Activated CD8-positive, alpha-beta memory T cell treated with anti-CD3 and anti-CD28 coated beads for 36 hours (primary cell): Measurements from ENCODE around the gene ZIC1. TPM values are rescaled to one million over a fixed set of nuclear protein-coding genes. Genes with fewer than 3 reads are reported as not detected.

Source experiments
- CTCF ChIA-PET: fragments of 350-600 bp; sonication (Branson Sonifier 250); formaldehyde crosslinking; loops from one replicate; lab custom pipeline; 2021; ENCODE audit warnings: antibody characterized with exemption; lab: Charles Lee
- POLR2A ChIA-PET: fragments of 350-600 bp; sonication (Branson Sonifier 250); formaldehyde crosslinking; loops from one replicate; lab custom pipeline; 2021; ENCODE audit warnings: antibody characterized with exemption; lab: Charles Lee
- total RNA-seq, 2 experiments: library from RNA; stranded (reverse); gene quantifications; one replicate each; pipeline ENCODE4 v1.2.3, GENCODE V29; 2021

ZIC1 gene
- total RNA-seq, 2 experiments from 2014 or later: not detected

DNA sequence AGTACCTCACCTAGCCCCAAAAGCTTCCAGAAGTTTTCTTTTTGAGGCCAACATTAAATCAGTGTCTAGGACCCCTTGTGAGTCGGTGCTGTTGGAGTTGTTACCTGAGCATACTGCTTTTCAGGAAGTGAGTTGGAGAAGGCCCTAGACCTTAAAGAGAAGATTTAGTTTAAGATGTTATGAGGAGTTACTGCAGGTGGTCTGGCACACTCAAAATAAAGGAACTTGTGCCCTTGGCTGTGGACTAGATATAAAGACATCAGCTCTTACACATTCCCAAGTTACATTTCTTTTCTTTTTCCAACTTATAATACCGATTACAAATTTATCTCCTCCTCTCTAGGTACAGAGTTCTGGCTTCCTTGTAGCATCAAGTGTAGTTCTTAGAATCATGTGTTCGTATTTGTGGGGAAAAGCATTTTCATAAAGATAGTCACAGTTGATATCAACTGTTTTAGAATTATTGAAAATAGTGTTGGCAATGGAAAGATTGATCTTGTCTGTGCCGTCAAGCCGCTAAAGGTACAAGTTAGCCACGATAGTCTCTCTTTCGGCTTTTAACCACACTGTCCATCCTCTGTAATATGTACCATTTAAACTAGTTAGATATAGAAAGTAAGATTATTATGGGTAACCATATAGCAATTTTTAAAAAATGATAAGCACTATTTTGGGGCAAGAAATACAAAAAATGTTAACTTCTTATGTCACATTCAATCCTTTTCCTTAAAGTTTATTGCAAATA lies 8.6 kb downstream of the ZIC1 start:
- CTCF ChIA-PET: no interaction called here
- POLR2A ChIA-PET: no interaction called here

DNA sequence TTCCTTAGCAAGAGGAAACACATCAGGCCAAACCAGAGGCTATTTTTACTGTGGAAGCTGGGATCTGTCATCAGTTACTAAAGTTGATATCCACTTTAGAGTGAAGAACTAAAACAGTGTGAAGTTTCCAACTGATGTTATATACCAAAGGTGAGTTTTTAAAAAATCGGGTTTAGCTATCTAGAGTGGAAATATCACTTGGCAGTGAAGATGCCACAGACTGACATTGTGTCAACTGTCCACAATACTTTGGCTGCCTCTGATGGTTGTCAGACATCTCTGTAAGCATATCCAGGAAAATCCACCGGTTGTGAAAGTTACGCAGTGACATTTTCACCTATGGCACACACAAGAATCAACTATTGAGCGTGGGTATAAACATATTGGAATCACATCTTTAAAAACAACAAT lies 9.2 kb downstream of the ZIC1 start:
- ChIA-PET POLR2A (no interaction called here), CTCF (no interaction called here)

GRCh38 chr3:147418808-147419701 lies 9.9 kb downstream of the ZIC1 start:
- POLR2A ChIA-PET: no interaction called here
- CTCF ChIA-PET: no interaction called here

- POLR2A ChIA-PET: no interaction called here
- CTCF ChIA-PET: no interaction called here
Observed at GRCh38 chr3:147419781-147420224, 10.6 kb downstream of the ZIC1 start.

DNA sequence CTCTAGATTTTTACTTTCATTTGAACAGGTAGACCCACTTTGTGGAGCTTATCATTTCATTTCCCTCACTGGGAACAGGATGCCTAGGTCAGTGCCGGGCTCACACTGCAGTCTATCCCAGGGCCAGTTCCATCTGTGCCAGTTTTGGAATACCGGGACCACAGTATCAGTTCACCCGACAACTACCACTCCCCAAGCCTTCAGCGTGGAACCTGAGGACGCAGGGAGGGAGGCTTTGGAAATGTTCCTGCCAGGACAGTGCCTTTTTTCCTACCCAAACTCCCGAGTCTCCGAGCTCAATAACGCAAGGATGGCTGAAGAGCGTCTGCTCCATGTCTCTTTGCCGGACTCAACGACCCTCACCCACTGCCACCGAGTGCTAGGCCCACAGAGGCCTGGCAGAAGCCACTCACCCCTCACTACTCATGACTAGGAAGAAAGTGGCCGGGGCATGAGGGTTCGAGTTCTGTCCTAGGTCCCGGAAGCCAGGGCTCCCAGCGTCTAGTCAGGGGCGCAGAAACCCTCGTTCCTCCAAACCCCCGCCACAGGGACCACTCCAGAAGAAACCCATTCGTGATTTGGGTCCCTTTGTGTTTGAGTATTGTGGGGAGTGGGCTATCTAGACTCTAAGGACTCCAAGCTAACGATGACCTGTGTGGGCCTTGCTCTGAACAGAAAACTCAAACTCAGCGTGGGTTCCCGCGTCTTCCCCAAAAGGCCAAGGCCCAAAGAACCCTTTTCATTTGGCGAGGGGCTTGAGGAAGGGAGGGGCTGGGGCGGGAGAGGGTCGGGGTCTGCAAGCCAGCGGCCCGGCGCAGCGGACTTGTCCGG lies 11.4 kb downstream of the ZIC1 start:
- CTCF ChIA-PET: no interaction called here
- POLR2A ChIA-PET: no interaction called here

DNA sequence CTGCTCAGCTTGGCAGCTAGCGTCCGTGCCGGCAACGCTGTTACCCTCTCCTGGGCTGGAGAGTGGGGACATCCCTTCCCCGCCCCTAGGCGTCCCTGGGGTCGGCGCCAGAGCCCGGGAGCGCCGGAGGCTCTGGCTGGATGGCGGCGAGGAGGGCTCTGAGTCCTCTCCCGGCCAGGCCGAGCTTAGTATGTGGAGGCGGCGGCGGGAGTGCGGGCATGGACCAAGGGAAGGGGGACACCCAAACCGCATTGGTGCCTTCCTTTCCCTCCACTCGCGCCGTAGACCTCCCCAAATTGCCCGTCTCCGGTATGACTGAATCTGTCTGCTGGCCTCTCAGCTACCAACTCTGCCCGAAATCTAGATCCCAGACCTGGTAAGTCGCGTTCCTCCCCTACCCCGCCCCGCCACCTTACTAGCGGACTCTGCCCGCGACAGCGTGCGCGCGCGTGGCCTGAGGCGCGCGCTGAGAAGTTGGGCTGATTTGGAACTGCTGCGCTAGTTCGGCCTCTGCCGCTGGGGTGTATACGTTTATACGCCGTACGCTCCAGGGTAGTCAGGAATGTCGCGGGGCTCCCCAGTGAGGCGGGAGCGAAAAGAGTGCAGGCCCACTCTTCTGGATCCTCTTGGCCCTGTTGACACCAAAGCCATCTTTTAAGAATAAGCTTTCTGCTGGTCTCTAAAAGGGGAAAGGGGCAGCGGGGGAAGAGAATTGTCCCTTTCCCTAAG lies 12.2 kb downstream of the ZIC1 start:
- POLR2A ChIA-PET: no interaction called here
- CTCF ChIA-PET: no interaction called here

DNA sequence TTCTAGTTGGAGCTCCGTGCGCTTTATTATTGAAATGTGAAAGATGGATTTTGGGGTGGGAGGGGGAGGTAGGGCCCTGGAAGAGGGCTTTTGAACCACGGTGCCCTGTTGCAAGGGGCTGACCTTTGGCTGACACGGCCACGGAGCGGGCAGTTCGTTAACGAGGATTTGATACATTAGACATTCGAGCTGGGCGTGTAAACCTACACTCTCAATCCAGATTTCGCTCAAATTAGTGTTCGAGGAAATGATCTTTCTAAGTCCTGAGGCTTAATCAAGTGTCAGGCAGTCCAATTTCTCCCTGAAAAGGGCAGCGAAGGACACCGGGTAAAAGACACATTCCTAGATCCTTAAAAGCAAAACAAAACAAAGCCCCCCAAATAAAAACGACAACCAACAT lies 13.0 kb downstream of the ZIC1 start:
- CTCF ChIA-PET: no interaction called here
- POLR2A ChIA-PET: no interaction called here

DNA sequence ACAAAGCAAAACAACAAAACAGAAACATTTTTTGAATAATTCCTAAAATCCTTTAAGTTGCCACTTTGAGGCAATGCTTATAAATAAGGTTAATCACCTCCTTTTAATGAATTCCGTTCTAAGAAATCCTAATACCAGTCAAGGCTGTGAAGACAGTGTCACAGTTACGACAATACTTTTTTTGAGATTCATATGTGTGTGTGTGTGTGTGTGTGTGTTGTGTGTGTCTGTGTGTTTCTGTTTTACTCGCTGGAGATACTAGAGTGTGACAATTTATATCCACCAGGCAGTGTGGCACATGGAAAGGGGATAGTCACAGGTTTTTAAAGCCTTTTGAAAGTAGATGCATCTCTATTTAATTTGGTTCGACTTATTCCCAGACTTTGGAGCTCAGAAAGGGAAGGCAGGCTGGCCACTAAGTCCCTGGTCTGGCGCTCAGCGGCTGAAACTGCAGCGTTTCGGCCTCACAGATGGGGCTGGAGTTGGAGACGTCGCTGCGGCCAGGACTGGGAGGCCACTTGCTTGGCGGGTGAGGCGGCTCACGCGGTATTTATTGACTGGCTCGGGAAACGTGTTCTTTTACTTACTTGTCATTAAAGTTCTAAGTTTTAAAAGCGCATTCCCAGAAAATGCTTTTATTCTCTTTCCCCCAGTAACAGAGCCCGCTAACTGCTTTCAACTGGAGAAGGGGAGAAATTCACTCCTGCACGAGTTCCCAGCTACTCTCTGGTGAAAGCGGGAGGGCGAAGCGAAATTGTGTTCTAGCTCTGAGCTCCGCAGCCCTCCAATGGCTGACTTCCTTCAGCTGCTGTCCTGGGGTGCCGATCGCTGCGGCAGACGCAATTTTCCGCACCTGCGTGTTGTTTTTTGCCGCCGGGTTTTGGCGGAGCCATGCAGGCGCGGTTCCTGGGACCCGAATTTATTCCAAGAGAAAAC lies 13.7 kb downstream of the ZIC1 start:
- ChIA-PET POLR2A (no interaction called here), CTCF (no interaction called here)

DNA sequence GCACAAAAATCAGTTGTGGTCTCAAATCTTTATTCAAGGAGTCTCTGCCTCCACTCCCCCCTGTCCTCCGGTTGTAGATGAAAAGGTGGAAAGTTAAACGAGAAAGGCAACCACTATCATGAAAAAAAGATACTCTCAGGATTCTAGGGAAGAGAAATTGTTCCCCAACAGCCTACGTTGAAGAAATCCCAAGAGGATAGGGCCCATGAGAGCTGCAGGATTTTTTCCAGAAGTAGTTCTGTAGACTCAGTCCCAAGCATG lies 14.3 kb downstream of the ZIC1 start:
- ChIA-PET POLR2A (no interaction called here), CTCF (no interaction called here)

- ChIA-PET CTCF (no interaction called here), POLR2A (no interaction called here)
Observed at GRCh38 chr3:147423798-147424580, 14.8 kb downstream of the ZIC1 start.

- CTCF ChIA-PET: no interaction called here
- POLR2A ChIA-PET: no interaction called here
Observed at GRCh38 chr3:147424581-147425387, 15.6 kb downstream of the ZIC1 start.

DNA sequence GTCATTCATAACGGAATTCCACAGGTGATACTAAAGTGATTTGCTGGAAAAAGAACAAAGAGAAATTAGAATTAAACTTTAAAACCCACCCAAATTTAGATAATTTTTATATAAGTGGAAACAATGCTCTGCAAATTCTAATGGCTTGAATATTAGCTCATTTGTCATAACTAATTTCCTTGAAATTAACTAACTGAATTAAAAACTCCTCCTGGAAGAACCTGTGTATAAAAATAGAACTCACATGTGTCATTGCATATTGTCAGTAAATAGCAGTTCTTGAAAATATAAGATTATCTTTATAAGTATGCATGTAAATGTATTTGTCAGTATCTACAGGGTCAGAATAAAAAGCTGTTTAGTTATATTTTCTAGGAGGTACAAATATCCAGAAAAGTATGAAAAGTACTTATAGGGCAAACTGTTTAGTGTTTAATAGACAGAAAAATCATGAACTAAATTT lies 16.3 kb downstream of the ZIC1 start:
- ChIA-PET CTCF (interaction anchor here (1.3 kb wide), 1 partner anchor 11 kb away, joined by 3 read pairs; no protein-coding TSS in a partner anchor), POLR2A (no interaction called here)

DNA sequence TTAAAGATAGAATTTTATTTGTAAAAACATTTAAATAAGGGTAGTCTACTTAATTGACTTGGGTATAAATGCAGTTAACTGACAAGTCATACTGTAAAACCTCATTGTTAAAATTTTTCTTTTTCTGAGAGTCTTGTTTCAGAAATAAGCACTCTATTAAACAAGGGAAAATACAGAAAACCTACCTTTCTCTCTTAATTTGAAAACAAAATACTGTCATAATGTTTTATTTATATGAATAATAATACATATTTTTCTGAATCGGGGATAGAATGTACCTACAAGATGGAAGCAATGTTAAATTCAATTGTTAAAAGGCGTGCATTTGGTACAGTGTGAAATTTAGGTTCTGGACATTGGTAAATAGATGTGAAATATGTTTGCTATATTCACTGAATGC lies 17.8 kb downstream of the ZIC1 start:
- ChIA-PET POLR2A (no interaction called here), CTCF (interaction anchor here (1.3 kb wide), 1 partner anchor 13 kb away, joined by 3 read pairs; no protein-coding TSS in a partner anchor)

- POLR2A ChIA-PET: no interaction called here
- CTCF ChIA-PET: no interaction called here
Observed at GRCh38 chr3:147427746-147428145, 18.6 kb downstream of the ZIC1 start.

GRCh38 chr3:147428326-147428725 lies 19.2 kb downstream of the ZIC1 start:
- CTCF ChIA-PET: no interaction called here

GRCh38 chr3:147428754-147429153 lies 19.6 kb downstream of the ZIC1 start:
- POLR2A ChIA-PET: no interaction called here
- CTCF ChIA-PET: no interaction called here

More at GRCh38 chr3:147428326-147428725, 19.2 kb downstream of the ZIC1 start:
- POLR2A ChIA-PET: no interaction called here

GRCh38 chr3:147431751-147432150 lies 22.6 kb downstream of the ZIC1 start:
- ChIA-PET POLR2A (no interaction called here), CTCF (no interaction called here)
